T-helper 2 cell treated with Interferon-gamma antibody and Interleukin-4, amounts not matched to agents 5 μg/mL and 100 μg/mL, for 36 hours (primary cell): ENCODE measurements around the gene C5orf22.

Experiments
- DNase-seq: peaks from one replicate; pipeline ENCODE4 v3.0.0; 2021; ENCODE audit warnings: low spot score
- H3K27ac Mint-ChIP-seq: one replicate; pipeline ENCODE4 v1.8.0; 2021; ENCODE audit warnings: mild to moderate bottlenecking, mixed read lengths
- H3K27me3 Mint-ChIP-seq: one replicate; pipeline ENCODE4 v1.8.0; 2021; ENCODE audit warnings: low read depth, mixed read lengths
- H3K36me3 Mint-ChIP-seq: one replicate; pipeline ENCODE4 v1.8.0; 2021; ENCODE audit warnings: low read depth, mixed read lengths
- H3K4me1 Mint-ChIP-seq: one replicate; pipeline ENCODE4 v1.8.0; 2021; ENCODE audit warnings: low read depth, mixed read lengths
- H3K4me3 Mint-ChIP-seq: one replicate; pipeline ENCODE4 v1.8.0; 2022; ENCODE audit warnings: mild to moderate bottlenecking, moderate library complexity, mixed read lengths
- H3K9me3 Mint-ChIP-seq: one replicate; pipeline ENCODE4 v1.8.0; 2021; ENCODE audit warnings: mixed read lengths

C5orf22 gene

GRCh38 chr5:31568302-31568835 is 36.3 kb downstream of the C5orf22 start:
- Mint-ChIP-seq H3K27me3 (no peaks in the 10 kb centered on the region), H3K4me1 (no peaks in the 10 kb centered on the region), H3K9me3 (peaks cover 27% of the 10 kb centered on the region), H3K27ac (no peak overlapping the region), H3K4me3 (no peak overlapping the region), H3K36me3 (no peaks in the 10 kb centered on the region)
- DNase-seq, result no peak

GRCh38 chr5:31569068-31569467 is 37.0 kb downstream of the C5orf22 start:
- Mint-ChIP-seq H3K4me1 (peaks cover 2% of the 10 kb centered on the region), H3K36me3 (no peaks in the 10 kb centered on the region), H3K9me3 (peaks cover 26% of the 10 kb centered on the region), H3K4me3 (no peak overlapping the region), H3K27me3 (no peaks in the 10 kb centered on the region), H3K27ac (no peak overlapping the region)
- no peak for DNase-seq

GRCh38 chr5:31573494-31574142 is 41.5 kb downstream of the C5orf22 start:
- Mint-ChIP-seq H3K9me3 (no peaks in the 10 kb centered on the region), H3K36me3 (no peaks in the 10 kb centered on the region), H3K4me3 (no peak overlapping the region), H3K4me1 (peaks cover 11% of the 10 kb centered on the region), H3K27ac (no peak overlapping the region), H3K27me3 (peaks cover 3% of the 10 kb centered on the region)
- DNase-seq, result no peak

DNA sequence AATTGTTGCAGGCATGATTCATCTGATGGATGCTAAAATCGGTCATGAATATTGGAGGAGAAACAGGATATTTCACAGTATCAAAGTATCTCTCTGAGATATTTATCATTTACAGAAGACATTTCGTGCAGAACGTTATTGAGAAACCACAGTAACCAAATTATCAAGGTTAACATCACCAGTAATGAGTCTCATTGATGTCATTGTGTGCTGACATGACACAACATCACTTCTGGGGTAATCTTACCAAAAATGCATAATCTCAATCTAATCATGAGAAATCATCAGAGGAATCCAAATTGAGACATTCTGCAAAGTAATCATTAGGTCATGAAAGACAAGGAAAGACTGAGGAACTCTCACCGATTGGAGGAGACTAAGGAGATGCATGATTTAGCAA is 42.7 kb downstream of the C5orf22 start:
- H3K4me3 Mint-ChIP-seq, result no peak overlapping the region
- H3K36me3 Mint-ChIP-seq, result no peaks in the 10 kb centered on the region
- H3K27me3 Mint-ChIP-seq, result peaks cover 3% of the 10 kb centered on the region
- no peaks in the 10 kb centered on the region for H3K9me3 Mint-ChIP-seq
- peaks cover 11% of the 10 kb centered on the region for H3K4me1 Mint-ChIP-seq
- peak overlapping the region; percentile 55 for H3K27ac Mint-ChIP-seq
- DNase-seq, result no peak

DNA sequence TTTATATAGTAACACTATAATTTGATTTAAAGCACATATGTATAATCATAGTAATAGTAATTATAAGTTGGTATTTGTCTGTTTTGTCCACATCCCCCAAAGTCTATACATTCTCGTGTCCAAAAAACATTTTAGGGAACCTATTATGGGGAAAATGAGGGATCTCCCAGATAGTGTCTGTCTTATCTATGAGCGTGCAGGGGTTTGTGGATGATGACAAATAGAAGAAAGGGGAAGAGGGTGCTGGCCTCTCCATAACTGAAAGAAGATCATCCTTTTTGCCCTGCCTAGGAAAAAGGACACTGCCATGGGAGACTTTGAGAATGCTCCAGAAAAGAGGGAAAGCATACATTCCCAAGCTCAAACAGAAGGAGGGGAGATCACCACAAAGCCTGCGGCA is 45.3 kb downstream of the C5orf22 start:
- no peak overlapping the region for H3K4me3 Mint-ChIP-seq
- no peak for DNase-seq
- no peak overlapping the region for H3K27ac Mint-ChIP-seq
- no peaks in the 10 kb centered on the region for H3K36me3 Mint-ChIP-seq
- peaks cover 11% of the 10 kb centered on the region for H3K4me1 Mint-ChIP-seq
- peaks cover 7% of the 10 kb centered on the region for H3K27me3 Mint-ChIP-seq
- H3K9me3 Mint-ChIP-seq, result no peaks in the 10 kb centered on the region

DNA sequence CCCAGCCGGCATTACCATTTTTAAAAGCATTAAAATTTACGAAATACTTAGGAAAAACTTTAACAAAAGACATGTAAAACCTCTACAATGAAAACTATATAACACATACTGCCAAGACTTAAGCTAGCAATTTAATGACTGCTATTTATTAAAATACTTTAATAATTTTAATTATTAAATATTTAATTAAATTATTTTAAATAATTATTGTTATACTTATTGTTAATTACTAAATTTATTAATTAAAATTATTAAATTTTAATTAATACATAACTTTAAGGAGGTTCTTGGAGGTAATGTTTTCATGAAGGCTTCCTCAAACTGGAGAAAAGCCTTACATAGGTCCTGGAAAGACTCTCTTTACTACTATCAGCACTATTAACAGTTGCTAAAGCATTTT is 47.5 kb downstream of the C5orf22 start:
- DNase-seq, result no peak
- Mint-ChIP-seq H3K36me3 (no peaks in the 10 kb centered on the region), H3K9me3 (no peaks in the 10 kb centered on the region)

DNA sequence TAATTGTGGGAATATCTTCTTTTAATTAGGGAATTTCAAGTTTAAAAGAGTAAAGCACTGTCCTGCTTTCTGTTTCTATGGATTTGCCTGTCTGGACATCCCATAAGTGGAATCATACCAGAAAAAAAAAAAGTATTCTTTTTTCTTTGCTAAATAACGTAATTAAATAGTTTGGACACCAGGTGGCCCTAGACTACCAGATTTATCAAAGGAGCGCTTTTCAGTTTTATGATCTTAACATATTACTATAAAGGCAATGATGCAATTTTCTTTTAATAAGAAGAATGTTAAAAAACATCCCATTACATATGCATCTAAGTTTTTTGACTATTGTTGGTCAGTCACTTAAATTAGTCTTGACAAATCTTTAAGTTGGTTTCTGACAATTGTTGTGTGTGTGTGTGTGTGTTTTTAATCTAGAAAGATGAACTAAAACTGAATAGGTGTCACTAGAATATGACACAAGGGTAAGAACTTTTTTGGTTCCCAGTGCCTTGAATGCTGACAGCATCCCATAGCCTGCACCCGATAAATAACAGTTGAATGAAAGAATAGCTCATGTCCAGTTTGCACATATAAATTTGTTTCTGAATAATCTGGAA is 49.5 kb downstream of the C5orf22 start:
- Mint-ChIP-seq H3K36me3 (no peaks in the 10 kb centered on the region), H3K9me3 (no peaks in the 10 kb centered on the region), H3K27ac (no peak overlapping the region), H3K4me1 (no peaks in the 10 kb centered on the region), H3K4me3 (no peak overlapping the region), H3K27me3 (peaks cover 12% of the 10 kb centered on the region)
- no peak for DNase-seq

More for the DNA sequence above, 47.5 kb downstream of the C5orf22 start:
- no peak overlapping the region for H3K4me3 Mint-ChIP-seq
- H3K4me1 Mint-ChIP-seq, result peaks cover 6% of the 10 kb centered on the region
- H3K27me3 Mint-ChIP-seq, result peaks cover 12% of the 10 kb centered on the region
- H3K27ac Mint-ChIP-seq, result no peak overlapping the region

GRCh38 chr5:31583129-31583528 is 51.0 kb downstream of the C5orf22 start:
- Mint-ChIP-seq H3K4me3 (no peak overlapping the region), H3K4me1 (no peaks in the 10 kb centered on the region), H3K27me3 (peaks cover 9% of the 10 kb centered on the region), H3K36me3 (no peaks in the 10 kb centered on the region), H3K27ac (no peak overlapping the region), H3K9me3 (no peaks in the 10 kb centered on the region)
- DNase-seq, result no peak

DNA sequence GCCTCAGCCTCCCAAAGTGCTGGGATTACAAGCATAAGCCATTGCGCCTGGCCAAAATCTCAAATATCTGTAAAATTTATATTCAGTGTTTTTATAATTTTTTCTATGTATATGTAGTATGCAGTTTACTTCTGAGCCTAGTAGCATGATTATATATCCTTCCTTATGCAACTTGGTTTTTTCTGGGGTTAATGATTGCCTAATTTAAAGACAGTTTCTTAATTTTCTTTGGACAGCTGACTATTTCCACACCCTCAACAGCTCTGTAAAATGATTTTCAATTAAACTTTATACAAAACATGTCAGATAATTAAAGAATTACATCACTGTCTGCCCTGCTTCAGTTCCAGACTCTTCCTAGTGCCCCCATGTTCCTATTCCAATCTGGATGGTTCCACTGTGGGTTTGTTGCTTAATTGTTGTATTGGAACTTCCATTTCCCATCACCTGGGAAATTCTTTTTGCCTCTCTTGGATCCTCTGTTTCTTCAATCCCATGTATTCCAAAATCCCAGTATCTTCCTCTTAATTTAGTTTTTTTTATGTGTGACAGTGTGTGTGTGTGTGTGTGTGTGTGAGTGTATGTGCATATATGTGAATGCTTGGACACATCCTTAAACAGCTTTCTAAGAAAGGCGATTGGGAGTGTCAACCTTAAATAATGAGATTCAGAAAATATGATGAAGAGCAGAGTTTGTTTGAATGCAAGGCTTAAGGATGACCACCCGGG is 53.2 kb downstream of the C5orf22 start:
- peaks cover 9% of the 10 kb centered on the region for H3K27me3 Mint-ChIP-seq
- H3K4me1 Mint-ChIP-seq, result no peaks in the 10 kb centered on the region
- no peaks in the 10 kb centered on the region for H3K9me3 Mint-ChIP-seq
- DNase-seq, result no peak
- H3K27ac Mint-ChIP-seq, result no peak overlapping the region
- H3K4me3 Mint-ChIP-seq, result no peak overlapping the region
- no peaks in the 10 kb centered on the region for H3K36me3 Mint-ChIP-seq

GRCh38 chr5:31585895-31586270 is 53.8 kb downstream of the C5orf22 start:
- peaks cover 9% of the 10 kb centered on the region for H3K27me3 Mint-ChIP-seq
- H3K27ac Mint-ChIP-seq, result no peak overlapping the region
- H3K4me1 Mint-ChIP-seq, result no peaks in the 10 kb centered on the region
- H3K9me3 Mint-ChIP-seq, result no peaks in the 10 kb centered on the region
- H3K36me3 Mint-ChIP-seq, result no peaks in the 10 kb centered on the region
- H3K4me3 Mint-ChIP-seq, result no peak overlapping the region
- no peak for DNase-seq

DNA sequence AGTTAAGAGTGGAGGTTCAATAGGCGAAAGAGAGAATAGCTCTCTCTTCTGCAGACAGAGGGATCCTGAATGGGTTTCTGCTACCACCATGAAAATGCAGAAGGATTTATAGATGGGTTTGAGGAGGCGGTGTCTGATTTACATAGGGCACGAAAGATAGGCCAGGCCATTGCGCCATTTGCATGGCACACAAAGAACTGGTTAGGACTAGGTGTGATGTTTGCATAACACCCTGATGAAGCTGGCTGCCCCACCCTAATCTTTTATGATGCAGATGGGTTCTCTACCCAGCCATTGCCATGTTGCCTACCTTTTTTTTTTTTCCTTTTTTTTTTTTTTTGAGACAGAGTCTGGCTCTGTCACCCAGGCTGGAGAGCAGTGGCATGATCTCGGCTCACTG is 55.4 kb downstream of the C5orf22 start:
- no peak for DNase-seq
- Mint-ChIP-seq H3K27ac (no peak overlapping the region), H3K9me3 (no peaks in the 10 kb centered on the region), H3K36me3 (no peaks in the 10 kb centered on the region), H3K27me3 (peaks cover 7% of the 10 kb centered on the region), H3K4me3 (no peak overlapping the region), H3K4me1 (no peaks in the 10 kb centered on the region)

DNA sequence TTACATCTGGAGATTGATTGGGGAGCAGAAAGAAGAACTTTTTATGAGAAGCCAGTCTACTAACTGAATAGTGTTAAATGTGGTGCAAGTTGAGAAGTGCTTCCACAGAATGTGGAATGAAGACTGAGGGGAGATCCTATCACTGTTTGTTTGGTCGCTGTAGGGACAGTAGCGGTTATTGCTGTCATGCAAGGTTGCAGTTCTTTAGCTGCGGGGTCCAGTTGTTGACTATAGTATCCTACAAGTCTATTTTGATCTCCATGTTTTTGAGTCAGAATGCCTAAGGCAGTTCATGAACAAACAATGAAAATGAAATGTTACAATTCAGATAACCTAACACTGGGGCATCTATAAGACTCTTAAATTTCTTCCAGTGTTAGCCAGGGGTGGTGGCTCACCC is 61.6 kb downstream of the C5orf22 start:
- H3K9me3 Mint-ChIP-seq, result no peaks in the 10 kb centered on the region
- H3K4me3 Mint-ChIP-seq, result no peak overlapping the region
- peaks cover 13% of the 10 kb centered on the region for H3K27me3 Mint-ChIP-seq
- H3K36me3 Mint-ChIP-seq, result no peaks in the 10 kb centered on the region
- H3K27ac Mint-ChIP-seq, result no peak overlapping the region
- H3K4me1 Mint-ChIP-seq, result no peaks in the 10 kb centered on the region
- no peak for DNase-seq

DNA sequence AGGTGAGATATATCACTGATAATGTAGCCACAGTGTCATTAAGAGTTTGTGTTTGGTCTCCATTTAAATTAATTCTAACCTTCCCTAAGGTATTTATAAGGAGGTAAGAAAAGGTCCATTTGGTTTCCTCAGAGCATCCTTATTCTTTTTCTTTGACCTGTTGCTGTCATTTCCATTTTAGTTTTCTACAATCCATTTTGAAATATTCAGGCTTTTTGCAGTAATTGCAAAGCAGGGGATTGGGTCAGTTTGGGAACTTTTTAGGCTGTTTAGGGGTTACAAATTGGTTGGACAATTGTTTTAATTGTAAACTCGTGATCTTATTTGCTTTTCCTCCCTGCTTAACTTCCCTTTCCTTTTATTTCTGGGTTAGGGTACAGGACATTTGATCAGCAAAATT is 64.3 kb downstream of the C5orf22 start:
- Mint-ChIP-seq H3K9me3 (no peaks in the 10 kb centered on the region), H3K4me1 (no peaks in the 10 kb centered on the region), H3K27me3 (peaks cover 13% of the 10 kb centered on the region), H3K27ac (no peak overlapping the region), H3K36me3 (no peaks in the 10 kb centered on the region), H3K4me3 (no peak overlapping the region)
- DNase-seq, result no peak
